ENCODE measurements around the gene NOL12. TPM values are rescaled to one million over a fixed set of nuclear protein-coding genes. Genes with fewer than 3 reads are reported as not detected.

The NOL12 gene
- total RNA-seq, 1 donor from 2014 or later, result 18.1 TPM

- no peak overlapping the region for H3K27ac ChIP-seq (ENCODE audit: low read depth, low read length)
- H3K36me3 ChIP-seq (ENCODE audit: insufficient read depth, low read length), result no peaks in the 10 kb centered on the region
- TF ChIP-seq CTCF (IDR thresholded peaks at IDR 0.05; ENCODE audit: insufficient read depth, low read depth, low read length), result no peak
- TF ChIP-seq EZH2 (IDR thresholded peaks at IDR 0.05; ENCODE audit: insufficient read depth, low read length), result no peak
- no peak overlapping the region for H3K27ac Mint-ChIP-seq (ENCODE audit: unreplicated experiment)
- peaks cover 2% of the 10 kb centered on the region for H3K4me1 Mint-ChIP-seq (ENCODE audit: low read depth, unreplicated experiment)
- H4K20me1 ChIP-seq (ENCODE audit: insufficient read depth, low read length), result no peaks in the 10 kb centered on the region
- DNase-seq (ENCODE audit: low read depth), result no peak
- H3K9me3 ChIP-seq (ENCODE audit: insufficient read depth, low read depth, low read length), result no peaks in the 10 kb centered on the region
- no peak overlapping the region for H2AFZ ChIP-seq (ENCODE audit: low read depth, low read length)
- no peak overlapping the region for H3K4me2 ChIP-seq (ENCODE audit: low read length)
- H3K27me3 Mint-ChIP-seq (ENCODE audit: low read depth, unreplicated experiment), result no peaks in the 10 kb centered on the region
- H3K9ac ChIP-seq (ENCODE audit: low read length), result no peak overlapping the region
- no peaks in the 10 kb centered on the region for H3K27me3 ChIP-seq (ENCODE audit: insufficient read depth, low read length)
- no peaks in the 10 kb centered on the region for H3K79me2 ChIP-seq (ENCODE audit: insufficient read depth, low read length)
- no peaks in the 10 kb centered on the region for H3K4me1 ChIP-seq (ENCODE audit: insufficient read depth, low read length)
- peaks cover 15% of the 10 kb centered on the region for H3K36me3 Mint-ChIP-seq (ENCODE audit: low read depth, unreplicated experiment)
- FAIRE-seq, result no peak
- no peak overlapping the region for H3K4me3 Mint-ChIP-seq (ENCODE audit: unreplicated experiment)
- H3K9me3 Mint-ChIP-seq (ENCODE audit: unreplicated experiment), result peaks cover 4% of the 10 kb centered on the region
- no peak overlapping the region for H3K4me3 ChIP-seq (ENCODE audit: insufficient read depth, low read depth, low read length)
Measured at GRCh38 chr22:37728620-37729019, 42.5 kb downstream of the NOL12 start.

GRCh38 chr22:37731804-37732471 lies 45.8 kb downstream of the NOL12 start:
- Histone ChIP-seq H3K27me3 (ENCODE audit: insufficient read depth, low read length) (no peaks in the 10 kb centered on the region), H3K27ac (ENCODE audit: low read depth, low read length) (no peak overlapping the region), H3K36me3 (ENCODE audit: insufficient read depth, low read length) (no peaks in the 10 kb centered on the region), H4K20me1 (ENCODE audit: insufficient read depth, low read length) (no peaks in the 10 kb centered on the region), H2AFZ (ENCODE audit: low read depth, low read length) (no peak overlapping the region), H3K9me3 (ENCODE audit: insufficient read depth, low read depth, low read length) (no peaks in the 10 kb centered on the region), H3K9ac (ENCODE audit: low read length) (no peak overlapping the region), H3K4me2 (ENCODE audit: low read length) (no peak overlapping the region), H3K4me1 (ENCODE audit: insufficient read depth, low read length) (no peaks in the 10 kb centered on the region), H3K4me3 (ENCODE audit: insufficient read depth, low read depth, low read length) (no peak overlapping the region), H3K79me2 (ENCODE audit: insufficient read depth, low read length) (no peaks in the 10 kb centered on the region)
- no peaks in the 10 kb centered on the region for H3K27me3 Mint-ChIP-seq (ENCODE audit: low read depth, unreplicated experiment)
- no peak overlapping the region for H3K27ac Mint-ChIP-seq (ENCODE audit: unreplicated experiment)
- TF ChIP-seq CTCF (IDR thresholded peaks at IDR 0.05; ENCODE audit: insufficient read depth, low read depth, low read length) (no peak), EZH2 (IDR thresholded peaks at IDR 0.05; ENCODE audit: insufficient read depth, low read length) (no peak)
- DNase-seq (ENCODE audit: low read depth), result no peak
- peaks cover 1% of the 10 kb centered on the region for H3K36me3 Mint-ChIP-seq (ENCODE audit: low read depth, unreplicated experiment)
- no peaks in the 10 kb centered on the region for H3K4me1 Mint-ChIP-seq (ENCODE audit: low read depth, unreplicated experiment)
- no peak for FAIRE-seq
- H3K4me3 Mint-ChIP-seq (ENCODE audit: unreplicated experiment), result peak overlapping the region; percentile 62
- no peaks in the 10 kb centered on the region for H3K9me3 Mint-ChIP-seq (ENCODE audit: unreplicated experiment)

All from astrocyte (in vitro differentiated cells and primary cell).